SK-N-SH (cell line): ENCODE data around the gene TLE5. TPM values are rescaled to one million over a fixed set of nuclear protein-coding genes. Genes with fewer than 3 reads are reported as not detected.

ENCODE experiments used
- CTCF ChIA-PET: fragments of 300-600, 350-600 bp; formaldehyde crosslinking; extraction: SDS; loops from one replicate; lab custom pipeline; 2021; lab: Yijun Ruan, JAX
- POLR2A ChIA-PET: fragments of 350-600 bp; sonication (Branson Sonifier 250); formaldehyde crosslinking; extraction: SDS; loops from one replicate; lab custom pipeline; 2020; ENCODE audit warnings: antibody characterized with exemption, inconsistent platforms; lab: Yijun Ruan, JAX
- DNase-seq: peaks from one replicate; pipeline ENCODE4 v3.0.0; 2012
- H2AFZ ChIP-seq: fragments of 200-600 bp; sonication (generic); 2 replicates; pipeline ENCODE4 v1.8.1; 2016; ENCODE audit warnings: antibody characterized with exemption, mild to moderate bottlenecking, low read depth
- H3F3A ChIP-seq: fragments of 200-600 bp; sonication (generic); replicated peaks from 2 replicates; pipeline ENCODE3; 2016; ENCODE audit warnings: antibody characterized with exemption, mild to moderate bottlenecking; ENCODE audit not compliant: insufficient read depth
- H3K27ac ChIP-seq, 2 experiments: fragments of 200-500 bp in 1 of 2; fragments of 200-600 bp in 1 of 2; sonication (Bioruptor generic) in 1 of 2; sonication (generic), shearing (Covaris generic) in 1 of 2; 2 replicates each; pipeline versions ENCODE4 v1.5.1 to v1.6.1; 2014 to 2016; ENCODE audit warnings: low read depth in 2 of 2, inconsistent platforms in 1 of 2, low read length in 1 of 2, mild to moderate bottlenecking in 1 of 2, mixed read lengths in 1 of 2
- H3K27me3 ChIP-seq: fragments of 200-600 bp; sonication (generic), shearing (Covaris generic); 2 replicates; pipeline ENCODE4 v1.6.1; 2016; ENCODE audit warnings: mixed run types; ENCODE audit not compliant: insufficient read depth
- H3K36me3 ChIP-seq, 2 experiments: fragments of 200-500 bp in 1 of 2; fragments of 200-600 bp in 1 of 2; sonication (Bioruptor generic) in 1 of 2; sonication (generic) in 1 of 2; replicated peaks in 1 of 2; 2 replicates each; pipeline versions ENCODE3 to v1.5.1; 2014 to 2016; ENCODE audit warnings: low read length in 1 of 2, mild to moderate bottlenecking in 1 of 2; ENCODE audit not compliant: insufficient read depth in 2 of 2, control insufficient read depth in 1 of 2
- H3K4me1 ChIP-seq, 2 experiments: fragments of 200-500 bp in 1 of 2; fragments of 200-600 bp in 1 of 2; sonication (Bioruptor generic) in 1 of 2; sonication (generic), shearing (Covaris generic) in 1 of 2; 2 replicates each; pipeline versions ENCODE4 v1.5.1 to v1.6.1; 2014 to 2016; ENCODE audit warnings: low read depth in 1 of 2, low read length in 1 of 2, mixed run types in 1 of 2; ENCODE audit not compliant: insufficient read depth in 2 of 2, control insufficient read depth in 1 of 2
- H3K4me2 ChIP-seq: fragments of 200-600 bp; sonication (generic), shearing (Covaris generic); 2 replicates; pipeline ENCODE4 v1.6.1; 2017; ENCODE audit warnings: mixed run types
- H3K4me3 ChIP-seq, 2 experiments: fragments of 200-500 bp in 1 of 2; fragments of 200-600 bp in 1 of 2; sonication (Bioruptor generic) in 1 of 2; sonication (generic), shearing (Covaris generic) in 1 of 2; 2 replicates each; pipeline versions ENCODE4 v1.5.1 to v1.8.1; 2014 to 2016; ENCODE audit warnings: low read depth in 2 of 2, inconsistent platforms in 1 of 2, low read length in 1 of 2, mild to moderate bottlenecking in 1 of 2, mixed read lengths in 1 of 2, moderate library complexity in 1 of 2
- H3K79me2 ChIP-seq: fragments of 200-600 bp; sonication (generic); 2 replicates; pipeline ENCODE4 v1.8.1; 2017; ENCODE audit warnings: mild to moderate bottlenecking; ENCODE audit not compliant: insufficient read depth
- H3K9ac ChIP-seq: fragments of 200-600 bp; sonication (generic); 2 replicates; pipeline ENCODE4 v1.6.1; 2017; ENCODE audit warnings: mixed run types
- H3K9me2 ChIP-seq: fragments of 200-600 bp; sonication (generic); 2 replicates; pipeline ENCODE4 v1.6.1; 2017; ENCODE audit warnings: mixed run types
- H3K9me3 ChIP-seq: fragments of 200-600 bp; sonication (generic); 2 replicates; pipeline ENCODE4 v1.6.1; 2017; ENCODE audit warnings: mixed run types, mild to moderate bottlenecking, moderate library complexity
- H4K20me1 ChIP-seq: fragments of 200-600 bp; sonication (generic); 2 replicates; pipeline ENCODE4 v1.6.1; 2017; ENCODE audit warnings: mild to moderate bottlenecking, mixed run types; ENCODE audit not compliant: insufficient read depth
- CTCF ChIP-seq: fragments of 200-600 bp; sonication (generic); IDR thresholded peaks from 2 replicates; pipeline ENCODE4 v1.6.1; 2017; ENCODE audit warnings: antibody characterized with exemption, mild to moderate bottlenecking, moderate library complexity
- EP300 ChIP-seq, 2 experiments: IDR thresholded peaks; 2 replicates each; pipeline versions ENCODE4 v1.4.0 to v1.6.1; 2012; ENCODE audit warnings: borderline replicate concordance in 1 of 2, low read depth in 1 of 2, low read length in 1 of 2
- EZH2phosphoT487 ChIP-seq: fragments of 200-600 bp; sonication (generic); IDR thresholded peaks from 2 replicates; pipeline ENCODE4 v1.6.1; 2017; ENCODE audit warnings: low read depth, mixed run types, mild to moderate bottlenecking, antibody characterized with exemption, moderate library complexity, borderline replicate concordance
- IRF3 ChIP-seq: fragments of 150-350 bp; IDR thresholded peaks from 2 replicates; pipeline ENCODE4 v1.6.1; 2016; ENCODE audit warnings: mild to moderate bottlenecking, low read depth, low read length
- MAX ChIP-seq: IDR thresholded peaks from 2 replicates; pipeline ENCODE4 v1.4.0; 2012; ENCODE audit warnings: low read depth
- PBX3 ChIP-seq: IDR thresholded peaks from 2 replicates; pipeline ENCODE4; 2012
- TCF12 ChIP-seq: IDR thresholded peaks from 2 replicates; pipeline ENCODE4 v1.4.0; 2012
- TEAD4 ChIP-seq: IDR thresholded peaks from 2 replicates; pipeline ENCODE4 v1.4.0; 2012; ENCODE audit warnings: mild to moderate bottlenecking, borderline replicate concordance; ENCODE audit not compliant: insufficient read depth
- USF1 ChIP-seq: IDR thresholded peaks from 2 replicates; pipeline ENCODE4 v1.4.0; 2012; ENCODE audit warnings: low read depth, borderline replicate concordance
- ZBTB33 ChIP-seq: IDR thresholded peaks from 2 replicates; pipeline ENCODE4 v1.4.0; 2012; ENCODE audit warnings: low read depth, borderline replicate concordance
- WGBS: methylation state at CpG from one replicate; pipeline ENCODE4 v1.1.6; 2017; ENCODE audit warnings: low lambda C conversion rate; 5-methylcytosine and 5-hydroxymethylcytosine counted together
- polyA plus RNA-seq, 3 experiments: library from polyadenylated mRNA; depleted of rRNA; stranded (reverse); fragments of >200 nt; gene quantifications; 2 replicates each; pipeline ENCODE4 v1.2.3, GENCODE V29; 2012

TLE5 gene
- polyA plus RNA-seq, 1 of the 3 experiments (the other 2 are of a cell fraction) = 519 TPM

- H3K27me3 ChIP-seq = no peaks in the 10 kb centered on the region
- ChIA-PET CTCF (interaction anchor here (2.0 to 5.5 kb wide), 2 partner anchors 12 to 21 kb away, joined by 12 to 28 read pairs; no protein-coding TSS in a partner anchor), POLR2A (no interaction called here)
- WGBS = 81% methylated on average over 3 of the region's 11 CpGs
- H3F3A ChIP-seq = no peaks in the 10 kb centered on the region
- no peak overlapping the region for H3K27ac ChIP-seq
- peaks cover 0 to 28% of the 10 kb centered on the region in 2 experiments; a peak in 1 of 4 replicates for H3K4me1 ChIP-seq
- H3K9ac ChIP-seq = no peak overlapping the region
- no peaks in the 10 kb centered on the region for H3K9me3 ChIP-seq
- no peak for DNase-seq
- H2AFZ ChIP-seq = no peak overlapping the region
- no peaks in the 10 kb centered on the region for H3K36me3 ChIP-seq
- peaks cover 73% of the 10 kb centered on the region for H4K20me1 ChIP-seq
- H3K79me2 ChIP-seq = peaks cover 75% of the 10 kb centered on the region
- H3K9me2 ChIP-seq = no peaks in the 10 kb centered on the region
- H3K4me2 ChIP-seq = peak overlapping the region; percentile 100; the same call in 1 of the 2 replicates
- TF ChIP-seq MAX (no peak), TEAD4 (no peak), ZBTB33 (no peak), CTCF (no peak)
- H3K4me3 ChIP-seq = no peak overlapping the region
Measured at GRCh38 chr19:3096902-3097326, 34.6 kb upstream of the TLE5 start.

- WGBS = 86% methylated on average over 15 of the region's 25 CpGs
- ChIA-PET CTCF (interaction anchor here (1.3 to 5.5 kb wide), 5 partner anchors 8 to 134 kb away, joined by 4 to 28 read pairs (median 12); no protein-coding TSS in a partner anchor), POLR2A (no interaction called here)
- Histone ChIP-seq H3K4me2 (peak overlapping the region; percentile 100), H3K27me3 (no peaks in the 10 kb centered on the region), H3K36me3 (no peaks in the 10 kb centered on the region), H3K4me1 (peaks cover 0 to 28% of the 10 kb centered on the region in 2 experiments; a peak in 1 of 4 replicates), H3K9me3 (no peaks in the 10 kb centered on the region), H3K9me2 (no peaks in the 10 kb centered on the region), H4K20me1 (peaks cover 68% of the 10 kb centered on the region), H3K4me3 (peak overlapping the region; percentile 80 to 88; a peak in 2 of 4 replicates), H3F3A (no peaks in the 10 kb centered on the region), H2AFZ (no peak overlapping the region), H3K27ac (no peak overlapping the region), H3K79me2 (peaks cover 69% of the 10 kb centered on the region), H3K9ac (peak overlapping the region; percentile 87; the same call in 1 of the 2 replicates)
- DNase-seq = no peak
- TF ChIP-seq EZH2phosphoT487 = no peak
- TF ChIP-seq EP300 (IDR thresholded peaks at IDR 0.05; ENCODE audit: borderline replicate concordance in 1 of 2, low read depth in 1 of 2, low read length in 1 of 2) = no peak
- TF ChIP-seq CTCF = no peak
- no peak for TF ChIP-seq USF1
- no peak for TF ChIP-seq MAX
- no peak for TF ChIP-seq ZBTB33
- TF ChIP-seq TCF12 = no peak
- no peak for TF ChIP-seq PBX3
- TF ChIP-seq TEAD4 = no peak
- TF ChIP-seq IRF3 = no peak
Measured at GRCh38 chr19:3096267-3096901, 34.1 kb upstream of the TLE5 start.
